Measurements from ENCODE around the gene STOML2.

The STOML2 gene

GRCh38 chr9:35116898-35117551, 14.1 kb upstream of the STOML2 start:
- TF ChIP-seq CTCF (IDR thresholded peaks at IDR 0.05) (peak; percentile 95), ZFX (IDR thresholded peaks at IDR 0.05; ENCODE audit: borderline replicate concordance) (no peak)
- H3K27ac ChIP-seq, result peak overlapping the region; percentile 92

GRCh38 chr9:35116539-35116897, 13.6 kb upstream of the STOML2 start:
- peak overlapping the region; percentile 92 for H3K27ac ChIP-seq
- TF ChIP-seq CTCF (IDR thresholded peaks at IDR 0.05), result no peak
- TF ChIP-seq ZFX (IDR thresholded peaks at IDR 0.05; ENCODE audit: borderline replicate concordance), result no peak

DNA sequence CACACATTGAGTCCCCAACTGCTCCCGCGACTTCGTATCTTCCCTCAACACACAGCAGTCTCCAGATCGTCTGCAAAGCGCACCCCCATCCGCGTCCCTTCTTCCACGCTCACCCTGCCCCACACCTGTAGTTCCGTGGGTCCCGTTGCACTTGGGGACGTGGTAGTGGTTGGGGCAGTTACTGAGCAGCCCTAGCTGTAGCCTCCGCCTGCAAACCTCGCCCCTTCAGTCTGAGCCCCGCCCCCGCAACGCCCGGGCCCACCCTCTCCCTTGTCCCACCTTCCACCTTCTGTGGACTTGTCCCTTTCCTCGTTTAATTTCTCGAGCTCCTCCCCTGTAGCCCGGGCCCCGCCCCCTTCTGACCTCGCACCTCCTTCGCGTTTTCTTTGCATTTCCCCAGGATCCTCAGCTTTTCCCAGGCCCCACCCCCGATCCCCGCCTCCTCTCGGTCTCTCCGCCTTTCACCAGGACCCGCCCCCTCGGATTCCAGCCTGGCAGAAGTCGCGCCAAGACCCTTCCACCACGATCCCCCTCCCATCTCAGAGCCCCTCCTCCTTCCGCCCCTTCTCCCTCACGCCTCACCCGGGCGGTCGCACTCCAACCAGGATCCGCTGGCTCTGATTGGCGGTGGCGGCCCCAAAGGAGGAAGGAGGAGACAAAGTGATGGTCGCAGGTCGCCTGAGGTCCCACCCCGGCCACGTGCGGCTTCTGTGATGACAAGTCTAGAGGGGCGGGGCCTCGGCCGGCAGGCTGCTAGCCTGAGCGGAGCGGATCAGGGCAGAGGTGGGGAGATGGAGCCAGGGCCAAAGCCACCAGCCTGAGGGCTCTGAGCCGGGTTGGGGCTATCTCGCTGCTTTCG, 13.0 kb upstream of the STOML2 start, which contains the start of gene ATOSB:
TSS of gene ATOSB (minus strand) at position 183 of the 859 bp plus-strand sequence. CDS start 7,588 bp downstream, outside the sequence.
- no peak for TF ChIP-seq CTCF (IDR thresholded peaks at IDR 0.05)
- no peak for TF ChIP-seq ZFX (IDR thresholded peaks at IDR 0.05; ENCODE audit: borderline replicate concordance)
- peak within 1 kb of the TSS; percentile 92 for H3K27ac ChIP-seq

- H3K27ac ChIP-seq, result peak overlapping the region; percentile 92
- TF ChIP-seq CTCF (IDR thresholded peaks at IDR 0.05) (no peak), ZFX (IDR thresholded peaks at IDR 0.05; ENCODE audit: borderline replicate concordance) (no peak)
Measured at GRCh38 chr9:35114840-35115628, 12.1 kb upstream of the STOML2 start.

GRCh38 chr9:35114113-35114839, 11.3 kb upstream of the STOML2 start:
- peak overlapping the region; percentile 92 for H3K27ac ChIP-seq
- TF ChIP-seq ZFX (IDR thresholded peaks at IDR 0.05; ENCODE audit: borderline replicate concordance) (no peak), CTCF (IDR thresholded peaks at IDR 0.05) (no peak)

DNA sequence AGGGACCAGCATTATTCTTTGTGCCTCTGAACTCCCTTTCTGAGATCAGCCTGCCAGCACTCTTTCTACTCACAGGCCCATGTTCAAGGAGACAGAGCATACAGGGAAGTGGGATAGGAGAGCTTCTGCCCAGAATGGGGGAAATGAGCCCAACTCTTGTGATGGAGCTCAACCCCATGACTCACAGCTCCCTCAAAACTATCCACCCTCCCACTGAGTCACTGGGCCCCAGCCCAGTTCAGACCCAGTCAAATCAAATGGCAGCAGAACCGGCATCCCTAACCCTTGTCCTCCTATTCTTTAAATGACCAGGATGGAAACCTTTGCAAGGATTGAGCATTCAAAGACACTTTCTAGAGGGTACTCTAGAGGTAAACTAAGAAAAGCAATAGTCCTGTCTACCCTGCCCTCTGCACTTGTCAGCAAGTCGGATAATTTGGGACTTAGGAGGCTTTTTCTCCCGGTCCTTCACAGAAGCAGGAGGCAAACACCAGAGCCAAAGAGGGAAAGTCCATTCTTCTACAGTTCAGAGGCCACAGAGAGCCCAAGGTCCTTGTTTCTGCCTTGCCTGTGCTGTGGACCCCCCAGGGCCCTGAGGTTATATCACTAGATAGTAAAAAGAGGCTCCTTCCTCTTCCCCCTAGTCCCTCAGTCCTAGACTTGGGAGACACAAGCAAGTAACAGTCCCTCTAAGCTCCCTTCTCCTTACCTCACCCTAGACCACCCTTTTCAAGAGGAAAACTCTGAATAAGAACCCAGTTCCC, 9.5 kb upstream of the STOML2 start:
- peak overlapping the region; percentile 92 for H3K27ac ChIP-seq
- no peak for TF ChIP-seq ZFX (IDR thresholded peaks at IDR 0.05; ENCODE audit: borderline replicate concordance)
- TF ChIP-seq CTCF (IDR thresholded peaks at IDR 0.05), result no peak

Measured in 22Rv1 (cell line).